Esophagus muscularis mucosa (tissue), 4 donors: ENCODE measurements around the gene CRYBG2. TPM values are rescaled to one million over a fixed set of nuclear protein-coding genes. Genes with fewer than 3 reads are reported as not detected.
A peak's percentile ranks its signal among the peaks of the same experiment; 100 is the strongest.

Experiments used
- DNase-seq: peaks from one replicate; pipeline ENCODE4 v3.0.0-alpha.2; 2017; ENCODE audit errors: extremely low spot score
- H3K27ac ChIP-seq, 4 donors: fragments of 200-600 bp; sonication (generic); replicated peaks in 1 of 4; 1 replicate in 3 of 4; 2 replicates in 1 of 4; pipeline ENCODE4 v1.5.1; 2016 to 2019; ENCODE audit warnings: mild to moderate bottlenecking in 1 of 4
- H3K27me3 ChIP-seq, 4 donors: fragments of 200-600 bp; sonication (generic); one replicate each; pipeline versions ENCODE4 v1.5.1 to v1.6.0; 2016 to 2019
- H3K36me3 ChIP-seq, 4 donors: fragments of 200-600 bp; sonication (generic); one replicate each; pipeline ENCODE4 v1.5.1; 2016 to 2019
- H3K4me1 ChIP-seq, 4 donors: fragments of 200-600 bp; sonication (generic); one replicate each; pipeline ENCODE4 v1.5.1; 2016 to 2019
- H3K4me3 ChIP-seq, 4 donors: fragments of 200-600 bp; sonication (generic); 1 replicate in 2 of 4; 2 replicates in 2 of 4; pipeline ENCODE4 v1.5.1; 2016 to 2019; ENCODE audit warnings: mild to moderate bottlenecking in 4 of 4, moderate library complexity in 1 of 4
- H3K9me3 ChIP-seq, 4 donors: fragments of 200-600 bp; sonication (generic); 1 replicate in 3 of 4; 2 replicates in 1 of 4; pipeline ENCODE4 v1.5.1; 2016 to 2019
- EP300 ChIP-seq: sonication (generic); formaldehyde crosslinking; IDR thresholded peaks from one replicate; pipeline ENCODE4 v1.6.1; 2017; ENCODE audit warnings: antibody characterized with exemption
- POLR2A ChIP-seq: fragments of 450-650 bp; IDR thresholded peaks from one replicate; pipeline ENCODE4 v1.6.1; 2017; ENCODE audit warnings: antibody characterized with exemption, moderate library complexity, mild to moderate bottlenecking, low read depth
- POLR2AphosphoS5 ChIP-seq, 2 donors: sonication (generic); formaldehyde crosslinking; IDR thresholded peaks; one replicate each; pipeline ENCODE4 v1.6.1; 2017; ENCODE audit warnings: antibody characterized with exemption in 2 of 2
- WGBS: methylation state at CpG from one replicate; pipeline ENCODE4 v1.1.5; 2018; 5-methylcytosine and 5-hydroxymethylcytosine counted together
- intact Hi-C: fragments of 100-400 bp; cut with DNase I; formaldehyde crosslinking; loops from one replicate; pipeline ENCODE4 v1.15.1; 2023
- total RNA-seq, 4 donors: library from RNA; depleted of rRNA; stranded (reverse); fragments of >200 nt; gene quantifications; one replicate each; pipeline versions ENCODE4 v1.1.0 to v1.2.1, GENCODE V29; 2016
- TF ChIP-seq, protein P1 (sequence below), 3 experiments: fragments of 200-600 bp in 2 of 3; fragments of 450-650 bp in 1 of 3; sonication (generic) in 2 of 3; IDR thresholded peaks; one replicate each; pipeline ENCODE4 v1.5.1; 2017 to 2019; ENCODE audit warnings: antibody characterized with exemption in 3 of 3, mild to moderate bottlenecking in 2 of 3, moderate library complexity in 1 of 3

CRYBG2 gene
- total RNA-seq, 4 donors from 2014 or later, result 0.42 to 0.86 TPM; not detected in 2

DNA sequence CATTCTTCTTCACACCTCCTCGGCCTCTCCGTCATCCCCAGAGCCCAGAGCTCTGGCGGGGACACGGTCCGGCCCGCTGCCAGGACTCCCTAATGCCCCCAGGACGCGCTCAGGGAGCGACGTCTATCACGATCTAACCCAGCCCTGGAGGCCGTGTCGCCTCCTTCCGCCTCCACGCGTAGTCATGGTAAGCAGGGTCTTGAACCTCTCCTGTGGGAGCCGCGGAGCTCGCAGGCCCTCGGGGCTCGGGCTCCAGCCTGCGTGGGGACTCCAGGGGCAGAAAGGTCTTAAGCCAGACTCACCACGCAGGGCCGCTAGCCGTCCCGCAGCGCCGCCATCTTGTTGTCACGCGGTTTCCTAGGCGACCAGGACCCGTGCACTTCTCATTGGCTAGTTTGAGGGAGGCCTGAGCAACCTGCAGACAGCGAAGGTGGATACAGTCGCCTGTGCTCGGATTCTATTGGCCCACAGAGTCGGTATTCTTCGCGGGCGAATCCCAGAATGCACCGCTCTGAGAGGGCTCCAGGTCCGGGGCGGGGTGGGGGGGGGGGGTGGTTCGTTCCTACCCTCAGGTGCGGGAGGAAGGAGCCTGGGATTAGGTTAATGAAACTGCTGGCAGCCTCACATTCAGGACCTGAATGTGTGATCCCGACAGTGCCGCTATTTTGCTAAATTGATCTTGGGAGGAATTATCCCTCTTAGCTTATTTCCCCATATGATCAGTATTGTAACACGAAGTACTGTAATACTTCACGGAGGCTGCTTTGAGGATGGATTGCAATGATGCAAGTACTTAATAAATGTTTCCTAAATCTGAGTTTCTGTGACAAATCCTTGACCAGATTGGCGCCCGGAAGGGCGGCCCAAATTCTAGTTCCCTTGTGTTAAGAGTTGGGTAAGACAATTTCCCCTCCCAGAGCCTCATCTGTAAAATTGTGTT is 47.4 kb downstream of the CRYBG2 start, which contains the start of gene UBXN11:
Gene UBXN11, minus strand, starts transcription at position 347 of the 940 bp plus-strand sequence. CDS start 3,753 bp downstream, outside the sequence.
- intact Hi-C loops, result no loop called here

DNA sequence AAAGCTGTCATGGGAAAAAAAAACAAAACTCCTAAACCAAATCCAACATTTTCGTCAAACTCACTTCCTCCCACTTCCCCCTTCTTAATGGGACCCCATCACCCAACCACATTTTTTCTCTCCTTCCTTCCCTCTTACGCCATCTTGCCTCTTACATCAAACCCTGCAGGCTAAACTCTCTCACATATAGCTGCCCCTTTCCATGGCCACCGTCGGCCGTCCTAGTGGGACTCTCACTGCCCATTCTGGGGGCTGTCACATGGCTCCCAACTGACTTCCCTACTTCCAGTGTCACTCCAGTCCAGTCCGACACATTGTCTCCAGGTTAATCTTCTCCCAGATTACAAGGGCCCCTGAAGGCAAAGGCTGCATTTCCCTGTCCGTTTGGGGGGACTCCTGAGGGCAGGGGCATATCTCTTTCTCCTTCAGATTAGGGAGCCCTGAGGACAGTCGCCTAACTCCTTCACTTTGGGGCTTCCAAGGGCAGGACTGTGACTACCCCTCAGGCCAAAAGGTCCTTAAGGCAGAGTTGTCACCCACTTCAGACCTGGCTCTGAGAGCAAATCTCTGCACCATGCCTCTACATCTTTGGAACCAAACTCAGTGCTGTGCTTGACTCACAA is 48.2 kb downstream of the CRYBG2 start:
- Histone ChIP-seq H3K4me1 (peaks cover 8 to 25% (median 14%) of the 10 kb centered on the region in 4 donors), H3K27ac (peak overlapping the region; percentile 46 to 76 (median 69)), H3K9me3 (no peaks in the 10 kb centered on the region), H3K36me3 (peaks cover 0 to 8% (median 6%) of the 10 kb centered on the region in 4 donors), H3K4me3 (peak overlapping the region; percentile 62 to 86 (median 74)), H3K27me3 (no peaks in the 10 kb centered on the region)
- TF ChIP-seq EP300, result no peak
- TF ChIP-seq, protein P1, sequence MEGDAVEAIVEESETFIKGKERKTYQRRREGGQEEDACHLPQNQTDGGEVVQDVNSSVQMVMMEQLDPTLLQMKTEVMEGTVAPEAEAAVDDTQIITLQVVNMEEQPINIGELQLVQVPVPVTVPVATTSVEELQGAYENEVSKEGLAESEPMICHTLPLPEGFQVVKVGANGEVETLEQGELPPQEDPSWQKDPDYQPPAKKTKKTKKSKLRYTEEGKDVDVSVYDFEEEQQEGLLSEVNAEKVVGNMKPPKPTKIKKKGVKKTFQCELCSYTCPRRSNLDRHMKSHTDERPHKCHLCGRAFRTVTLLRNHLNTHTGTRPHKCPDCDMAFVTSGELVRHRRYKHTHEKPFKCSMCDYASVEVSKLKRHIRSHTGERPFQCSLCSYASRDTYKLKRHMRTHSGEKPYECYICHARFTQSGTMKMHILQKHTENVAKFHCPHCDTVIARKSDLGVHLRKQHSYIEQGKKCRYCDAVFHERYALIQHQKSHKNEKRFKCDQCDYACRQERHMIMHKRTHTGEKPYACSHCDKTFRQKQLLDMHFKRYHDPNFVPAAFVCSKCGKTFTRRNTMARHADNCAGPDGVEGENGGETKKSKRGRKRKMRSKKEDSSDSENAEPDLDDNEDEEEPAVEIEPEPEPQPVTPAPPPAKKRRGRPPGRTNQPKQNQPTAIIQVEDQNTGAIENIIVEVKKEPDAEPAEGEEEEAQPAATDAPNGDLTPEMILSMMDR (IDR thresholded peaks at IDR 0.05), result no peak
- no peak for TF ChIP-seq POLR2AphosphoS5 (IDR thresholded peaks at IDR 0.05)
- 27% methylated on average over 8 of the region's 8 CpGs for WGBS
- intact Hi-C loops, result no loop called here
- no peak for DNase-seq

More for the DNA sequence above, 47.4 kb downstream of the CRYBG2 start, which contains the start of gene UBXN11:
- Histone ChIP-seq H3K9me3 (no peaks in the 10 kb centered on the region), H3K27ac (peak within 1 kb of the TSS; percentile 46 to 76 (median 69)), H3K36me3 (no peaks in the 10 kb centered on the region), H3K27me3 (no peaks in the 10 kb centered on the region), H3K4me3 (peak within 1 kb of the TSS; percentile 62 to 86 (median 74)), H3K4me1 (peaks cover 8 to 25% (median 14%) of the 10 kb centered on the region in 4 donors)
- WGBS, result 3% methylated on average over 38 of the region's 51 CpGs
- no peak for TF ChIP-seq POLR2A
- TF ChIP-seq, protein P1 (IDR thresholded peaks at IDR 0.05), result peak in 1 of 3 experiments; percentile 18
- no peak for TF ChIP-seq EP300
- peak in 1 of 2 donors; percentile 46 for TF ChIP-seq POLR2AphosphoS5 (IDR thresholded peaks at IDR 0.05)
- peak; percentile 97 for DNase-seq

DNA sequence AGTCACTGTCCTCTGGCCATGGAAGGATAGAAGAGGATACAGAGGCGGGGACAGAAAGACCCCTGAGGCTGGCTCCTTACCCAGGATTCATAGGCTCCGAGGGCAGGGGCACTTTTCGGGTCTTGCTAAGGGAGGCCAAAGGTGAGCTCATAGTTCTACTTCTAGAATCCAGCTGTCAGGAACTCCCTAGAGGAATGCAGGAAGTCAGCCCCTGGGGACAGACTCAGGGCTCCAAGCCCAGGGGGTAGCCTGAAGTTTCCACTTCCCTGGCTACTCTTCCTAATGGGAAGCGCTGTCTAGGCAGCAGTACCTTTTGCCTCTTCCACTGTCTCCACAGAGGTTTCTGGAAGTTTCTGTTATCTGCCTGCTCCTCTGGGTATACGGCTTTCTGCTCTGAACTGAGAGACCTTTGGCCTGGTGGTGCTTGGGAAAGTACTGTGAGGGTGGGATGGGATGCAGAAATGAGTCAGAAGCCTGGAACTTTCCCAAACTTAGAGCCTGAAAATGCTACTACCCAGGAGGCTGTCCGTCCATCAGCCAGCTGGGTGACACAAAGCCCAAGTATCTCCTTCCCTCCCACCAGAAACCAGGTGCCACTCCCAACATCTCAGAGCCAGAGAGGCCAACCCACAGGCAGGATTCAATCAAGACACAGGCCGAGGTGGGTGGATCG is 51.1 kb downstream of the CRYBG2 start:
- TF ChIP-seq POLR2AphosphoS5 (IDR thresholded peaks at IDR 0.05) (no peak), EP300 (no peak), POLR2A (no peak)
- TF ChIP-seq, protein P1 (IDR thresholded peaks at IDR 0.05), result no peak
- DNase-seq, result no peak
- peaks cover 0 to 10% (median 8%) of the 10 kb centered on the region in 4 donors for H3K36me3 ChIP-seq
- no peaks in the 10 kb centered on the region for H3K9me3 ChIP-seq
- peaks cover 8 to 25% (median 14%) of the 10 kb centered on the region in 4 donors for H3K4me1 ChIP-seq
- intact Hi-C loops, result no loop called here
- H3K27me3 ChIP-seq, result no peaks in the 10 kb centered on the region
- H3K27ac ChIP-seq, result no peak overlapping the region
- 69% methylated on average over 6 of the region's 8 CpGs for WGBS
- no peak overlapping the region for H3K4me3 ChIP-seq

DNA sequence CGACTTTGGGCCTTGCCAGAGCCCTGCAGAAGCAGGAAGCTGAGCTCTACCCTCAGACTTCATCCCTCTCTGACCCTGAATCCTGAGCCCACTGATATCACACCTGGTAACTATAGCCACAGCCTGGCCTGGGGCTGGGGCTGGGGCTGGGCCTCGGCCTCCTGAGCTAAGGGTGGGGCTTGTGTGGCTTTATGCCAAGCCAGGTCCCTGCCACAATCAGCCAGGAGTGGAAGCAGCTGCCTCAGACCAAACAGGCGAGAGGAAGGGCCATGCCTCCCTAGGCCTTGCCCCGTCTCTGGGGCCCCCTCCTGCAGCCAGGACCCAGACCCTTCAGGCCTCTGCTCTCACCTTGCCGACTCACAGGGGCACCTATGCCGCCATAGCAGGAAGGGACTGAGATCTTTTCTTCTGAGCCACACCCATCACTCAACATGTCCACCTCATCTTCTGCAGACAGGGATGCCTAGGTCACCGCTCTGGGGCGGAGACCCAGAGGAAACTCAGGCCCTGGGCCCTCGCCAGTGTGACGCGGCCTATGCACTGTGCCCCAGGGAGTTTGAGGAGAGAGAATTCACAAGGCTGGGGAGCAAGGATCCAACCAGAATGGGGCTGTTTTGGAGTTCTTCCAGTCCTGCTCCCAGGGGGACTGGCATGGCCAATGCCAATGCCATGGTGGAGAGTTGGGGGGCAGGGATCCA is 53.2 kb downstream of the CRYBG2 start:
- no peaks in the 10 kb centered on the region for H3K27me3 ChIP-seq
- DNase-seq, result no peak
- H3K9me3 ChIP-seq, result no peaks in the 10 kb centered on the region
- intact Hi-C loops, result no loop called here
- H3K4me1 ChIP-seq, result peaks cover 2 to 9% (median 3%) of the 10 kb centered on the region in 4 donors
- 79% methylated on average over 6 of the region's 11 CpGs for WGBS
- no peak overlapping the region for H3K4me3 ChIP-seq
- TF ChIP-seq POLR2A (no peak), POLR2AphosphoS5 (IDR thresholded peaks at IDR 0.05) (no peak), EP300 (no peak)
- TF ChIP-seq, protein P1 (IDR thresholded peaks at IDR 0.05), result no peak
- peaks cover 7 to 28% (median 16%) of the 10 kb centered on the region in 4 donors for H3K36me3 ChIP-seq
- H3K27ac ChIP-seq, result no peak overlapping the region
